OCI-LY3 (cell line): Measurements from ENCODE around the gene CUX1.

Source experiments
- H2AFZ ChIP-seq: fragments of 200-600, 300-600 bp; shearing (Covaris generic); 2 replicates; pipeline ENCODE4 v1.6.0; 2014; ENCODE audit warnings: antibody characterized with exemption, low read depth, low read length
- H3K27ac ChIP-seq: fragments of 200-600, 300-600 bp; sonication (generic); 2 replicates; pipeline ENCODE4 v1.5.1; 2014; ENCODE audit warnings: mild to moderate bottlenecking, low read length, moderate library complexity, mixed read lengths
- H3K27me3 ChIP-seq: fragments of 200-600, 300-600 bp; sonication (generic); 2 replicates; pipeline ENCODE4 v1.6.1; 2014; ENCODE audit warnings: low read depth, low read length, mixed read lengths
- H3K36me3 ChIP-seq: fragments of 200-600, 300-600 bp; sonication (generic); replicated peaks from 2 replicates; pipeline ENCODE3; 2014; ENCODE audit warnings: low read depth, low read length, mixed read lengths
- H3K4me1 ChIP-seq: fragments of 300-600, 200-600 bp; sonication (generic); 2 replicates; pipeline ENCODE4 v1.6.1; 2014; ENCODE audit warnings: low read length, mixed read lengths
- H3K4me2 ChIP-seq: fragments of 200-600, 300-600 bp; sonication (generic); 2 replicates; pipeline ENCODE4 v1.6.1; 2014; ENCODE audit warnings: low read length, mixed read lengths
- H3K4me3 ChIP-seq: fragments of 300-600, 200-600 bp; sonication (generic); 2 replicates; pipeline ENCODE4 v1.5.1; 2014; ENCODE audit warnings: antibody characterized with exemption, mild to moderate bottlenecking, low read length, moderate library complexity
- H3K79me2 ChIP-seq: fragments of 300-600, 200-600 bp; shearing (Covaris generic); 2 replicates; pipeline ENCODE4 v1.6.1; 2014; ENCODE audit warnings: mild to moderate bottlenecking, low read length, mixed read lengths
- H3K9ac ChIP-seq: fragments of 300-600, 200-600 bp; shearing (Covaris generic); 2 replicates; pipeline ENCODE4 v1.6.0; 2014; ENCODE audit warnings: mild to moderate bottlenecking, low read length, moderate library complexity
- H3K9me3 ChIP-seq: fragments of 200-600, 300-600 bp; shearing (Covaris generic); 2 replicates; pipeline ENCODE4 v1.6.1; 2014; ENCODE audit warnings: low read length, mixed read lengths; ENCODE audit not compliant: insufficient read depth
- H4K20me1 ChIP-seq: fragments of 200-600, 300-600 bp; sonication (generic); 2 replicates; pipeline ENCODE4 v1.6.1; 2016; ENCODE audit warnings: low read length, mixed read lengths; ENCODE audit not compliant: insufficient read depth
- CTCF ChIP-seq: fragments of 200-600, 300-600 bp; sonication (generic); IDR thresholded peaks from 2 replicates; pipeline ENCODE4 v1.5.1; 2014; ENCODE audit warnings: antibody characterized with exemption, low read length, low read depth
- EZH2phosphoT487 ChIP-seq: fragments of 200-600 bp; shearing (Covaris generic); IDR thresholded peaks from 2 replicates; pipeline ENCODE4 v1.6.1; 2018; ENCODE audit warnings: antibody characterized with exemption, mixed run types, low read depth

Gene CUX1

GRCh38 chr7:101948650-101949049, 131.2 kb downstream of the CUX1 start:
- Histone ChIP-seq H4K20me1 (peaks cover 29% of the 10 kb centered on the region), H3K79me2 (peaks cover 19% of the 10 kb centered on the region)
- no peak for TF ChIP-seq EZH2phosphoT487
- no peak for TF ChIP-seq CTCF

DNA sequence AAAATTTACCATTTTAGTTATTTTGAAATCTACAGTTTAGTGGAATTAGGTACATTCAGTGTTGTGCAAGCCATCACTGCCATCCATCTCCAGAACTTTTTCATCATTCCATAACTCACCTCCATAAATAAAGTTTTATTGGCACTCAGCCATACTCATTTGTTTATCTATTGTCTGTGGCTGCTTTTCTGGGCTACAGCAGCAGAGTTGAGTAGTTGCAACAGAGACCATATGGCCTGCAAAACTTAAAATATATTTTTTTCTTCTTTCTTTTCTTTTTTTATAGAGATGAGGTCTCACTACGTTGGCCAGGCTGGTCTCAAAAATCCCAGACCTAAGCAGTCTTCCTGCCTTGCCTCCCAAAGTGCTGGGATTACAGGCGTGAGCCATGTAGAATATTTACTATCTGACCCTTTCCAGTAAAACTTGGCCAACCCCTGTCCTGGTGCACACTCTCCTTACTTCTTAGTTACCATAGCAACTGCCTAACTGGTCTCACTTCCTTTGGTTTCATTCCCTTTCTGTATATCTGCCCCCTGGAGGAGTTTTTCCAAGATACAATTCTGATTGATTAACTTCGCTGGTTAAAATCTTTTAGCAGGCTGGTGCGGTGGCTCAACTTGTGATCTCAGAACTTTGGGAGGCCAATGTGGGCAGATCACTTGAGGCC, 133.2 kb downstream of the CUX1 start:
- TF ChIP-seq EZH2phosphoT487 (no peak), CTCF (no peak)
- H3K36me3 ChIP-seq = peaks cover 5% of the 10 kb centered on the region
- H3K27me3 ChIP-seq = no peaks in the 10 kb centered on the region
- no peak overlapping the region for H3K4me2 ChIP-seq
- no peak overlapping the region for H3K4me3 ChIP-seq
- no peak overlapping the region for H3K9ac ChIP-seq
- peaks cover 32% of the 10 kb centered on the region for H3K4me1 ChIP-seq
- H3K79me2 ChIP-seq = peaks cover 27% of the 10 kb centered on the region
- no peak overlapping the region for H2AFZ ChIP-seq
- H3K9me3 ChIP-seq = no peaks in the 10 kb centered on the region
- H3K27ac ChIP-seq = no peak overlapping the region
- H4K20me1 ChIP-seq = peaks cover 18% of the 10 kb centered on the region

More at GRCh38 chr7:101948650-101949049, 131.2 kb downstream of the CUX1 start:
- H3K4me1 ChIP-seq = peaks cover 13% of the 10 kb centered on the region
- no peak overlapping the region for H3K27ac ChIP-seq
- H3K27me3 ChIP-seq = no peaks in the 10 kb centered on the region
- no peak overlapping the region for H3K4me3 ChIP-seq
- H3K9ac ChIP-seq = no peak overlapping the region
- H3K4me2 ChIP-seq = no peak overlapping the region
- no peak overlapping the region for H2AFZ ChIP-seq
- peaks cover 5% of the 10 kb centered on the region for H3K36me3 ChIP-seq
- H3K9me3 ChIP-seq = no peaks in the 10 kb centered on the region

- H3K9me3 ChIP-seq = no peaks in the 10 kb centered on the region
- H3K27me3 ChIP-seq = no peaks in the 10 kb centered on the region
- H3K79me2 ChIP-seq = peaks cover 34% of the 10 kb centered on the region
- peaks cover 44% of the 10 kb centered on the region for H3K4me1 ChIP-seq
- TF ChIP-seq CTCF = no peak
- H3K9ac ChIP-seq = no peak overlapping the region
- H3K36me3 ChIP-seq = peaks cover 5% of the 10 kb centered on the region
- H4K20me1 ChIP-seq = peaks cover 16% of the 10 kb centered on the region; the same call in 1 of the 2 replicates
- no peak overlapping the region for H3K27ac ChIP-seq
- H3K4me2 ChIP-seq = no peak overlapping the region
- no peak overlapping the region for H3K4me3 ChIP-seq
- H2AFZ ChIP-seq = no peak overlapping the region
These were observed 134.3 kb downstream of the CUX1 start for GRCh38 chr7:101951757-101952156.

DNA sequence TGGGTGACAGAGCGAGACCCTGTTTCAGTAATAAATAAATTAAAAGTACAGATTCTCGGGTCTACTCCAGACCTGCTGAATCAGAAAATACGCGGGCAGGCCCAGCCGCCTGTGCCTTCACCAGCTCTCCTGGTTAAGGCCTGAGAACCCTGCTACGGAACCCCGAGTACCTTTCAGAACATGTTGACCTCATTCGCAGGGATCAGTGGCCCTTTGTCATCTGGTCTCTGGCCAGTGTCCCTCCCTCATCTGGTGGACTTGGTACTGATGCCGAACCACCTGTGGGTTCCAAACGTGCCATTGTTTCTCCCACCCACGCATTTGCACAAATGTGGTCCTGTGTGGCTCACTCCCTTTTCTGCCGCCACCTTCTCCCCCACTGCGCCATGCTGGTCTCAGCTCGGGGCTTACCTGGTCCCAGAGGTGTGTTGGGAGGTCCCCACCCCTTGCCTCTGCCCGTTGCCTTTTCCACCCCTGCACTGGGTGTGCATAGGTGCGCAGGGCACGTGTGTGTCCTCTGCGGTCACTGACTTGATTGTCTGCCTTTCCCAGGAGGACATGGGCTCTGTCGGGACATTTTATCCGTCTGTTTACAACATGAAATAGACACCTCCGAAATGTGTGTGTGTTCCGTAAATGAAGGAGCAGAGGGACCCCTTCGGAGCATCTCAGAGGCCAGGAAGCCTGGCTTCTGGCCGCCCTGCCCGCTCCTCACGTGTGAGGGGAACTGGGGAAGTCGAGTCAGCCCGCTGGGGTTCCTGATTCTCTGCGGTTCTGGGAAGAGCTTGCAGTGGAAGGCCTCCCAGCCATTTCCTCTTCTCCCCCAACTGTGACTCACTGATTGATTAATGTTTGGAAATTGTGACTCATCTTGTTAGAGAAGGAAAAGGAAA, 135.2 kb downstream of the CUX1 start:
- Histone ChIP-seq H3K79me2 (peaks cover 38% of the 10 kb centered on the region), H2AFZ (no peak overlapping the region), H3K36me3 (peaks cover 5% of the 10 kb centered on the region), H3K4me1 (peaks cover 52% of the 10 kb centered on the region), H3K4me3 (peak overlapping the region; percentile 63), H4K20me1 (peaks cover 16% of the 10 kb centered on the region; the same call in 1 of the 2 replicates), H3K4me2 (peak overlapping the region; percentile 85), H3K27me3 (no peaks in the 10 kb centered on the region), H3K9me3 (no peaks in the 10 kb centered on the region), H3K27ac (peak overlapping the region; percentile 70), H3K9ac (peak overlapping the region; percentile 34; the same call in 1 of the 2 replicates)
- no peak for TF ChIP-seq EZH2phosphoT487
- TF ChIP-seq CTCF = no peak
